Activated T-cell treated with anti-CD3 and anti-CD28 coated beads for 4 hours (primary cell): Measurements from ENCODE around the gene CYGB.
"Not testable (repeated sequence)": the region's sequence is repeated elsewhere in the genome, so short reads cannot be mapped to it uniquely, and the experiment has no call there.

ENCODE experiments used
- DNase-seq: peaks from one replicate; pipeline ENCODE4 v3.0.0-alpha.2; 2020

CYGB gene

GRCh38 chr17:76566988-76567431 lies 29.5 kb upstream of the CYGB start:
- no peak for DNase-seq

- DNase-seq, result no peak
Observed at GRCh38 chr17:76566613-76566943, 29.1 kb upstream of the CYGB start.

GRCh38 chr17:76565728-76566612 lies 28.5 kb upstream of the CYGB start:
- DNase-seq, result no peak

- DNase-seq, result not testable (repeated sequence)
Observed at GRCh38 chr17:76564991-76565727, 27.6 kb upstream of the CYGB start.

GRCh38 chr17:76563359-76563758 lies 25.9 kb upstream of the CYGB start:
- DNase-seq, result not testable (repeated sequence)

- DNase-seq, result no peak
Observed at GRCh38 chr17:76562734-76563148, 25.2 kb upstream of the CYGB start.

GRCh38 chr17:76561799-76562268 lies 24.3 kb upstream of the CYGB start:
- DNase-seq, result no peak

GRCh38 chr17:76561332-76561731 lies 23.8 kb upstream of the CYGB start:
- DNase-seq, result no peak

- no peak for DNase-seq
Observed at GRCh38 chr17:76560877-76561221, 23.3 kb upstream of the CYGB start.

GRCh38 chr17:76560036-76560876 lies 22.7 kb upstream of the CYGB start:
- no peak for DNase-seq

- not testable (repeated sequence) for DNase-seq
Observed at GRCh38 chr17:76559460-76559859, 22.0 kb upstream of the CYGB start.

- no peak for DNase-seq
Observed at GRCh38 chr17:76558198-76559095, 20.9 kb upstream of the CYGB start.

- DNase-seq, result peak; percentile 92
Observed at GRCh38 chr17:76557368-76558197, 20.1 kb upstream of the CYGB start.

- DNase-seq, result no peak
Observed at GRCh38 chr17:76556765-76557367, 19.4 kb upstream of the CYGB start.

GRCh38 chr17:76554131-76554530 lies 16.6 kb upstream of the CYGB start:
- DNase-seq, result no peak

GRCh38 chr17:76553178-76553908 lies 15.8 kb upstream of the CYGB start:
- DNase-seq, result no peak

GRCh38 chr17:76551685-76552084 lies 14.2 kb upstream of the CYGB start:
- DNase-seq, result no peak

- DNase-seq, result no peak
Observed at GRCh38 chr17:76550712-76551615, 13.5 kb upstream of the CYGB start.

- DNase-seq, result no peak
Observed at GRCh38 chr17:76549539-76549938, 12.0 kb upstream of the CYGB start.
